Measurements from ENCODE around the gene LRRFIP1.

Gene LRRFIP1

DNA sequence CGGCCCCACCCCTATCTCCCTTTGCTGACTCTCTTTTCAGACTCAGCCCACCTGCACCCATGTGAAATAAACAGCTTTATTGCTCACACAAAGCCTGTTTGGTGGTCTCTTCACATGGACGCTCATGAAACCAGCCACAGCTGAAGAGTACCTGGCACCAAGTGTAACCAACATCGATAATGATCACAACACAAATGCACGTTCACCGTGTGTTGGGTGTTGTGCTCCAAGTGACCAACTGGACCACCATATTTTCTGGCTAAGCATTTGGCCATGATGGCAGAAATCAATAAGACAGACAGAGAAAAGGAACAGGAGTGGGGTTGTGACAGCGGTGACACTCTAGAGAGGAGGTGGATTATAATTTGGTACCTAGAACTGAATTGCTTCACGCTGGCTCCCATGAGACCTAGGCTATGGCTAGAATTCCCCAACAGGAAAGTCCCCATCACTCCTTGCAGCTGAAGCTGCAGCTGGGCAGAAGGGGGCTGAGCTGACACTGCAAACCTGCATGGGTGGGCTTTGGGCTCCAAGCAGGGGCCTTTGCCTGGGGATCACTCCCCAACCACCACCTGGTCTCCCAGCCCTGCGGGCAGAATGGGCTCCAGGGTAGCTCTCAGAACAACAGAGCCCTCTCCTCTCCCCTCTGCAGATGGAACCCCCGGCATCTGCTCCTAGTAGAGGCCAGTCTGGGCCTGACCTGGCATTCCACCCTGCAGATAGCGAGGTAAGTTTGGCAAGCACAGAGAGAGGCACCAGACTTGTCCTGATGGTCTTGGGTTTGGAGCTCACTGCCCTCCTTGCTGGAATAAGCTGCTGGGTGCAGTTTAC lies 14.6 kb upstream of the LRRFIP1 start:
- DNase-seq (ENCODE audit: low spot score) (no peak), ATAC-seq (ENCODE audit: low read depth) (no peak)
- Histone ChIP-seq H3K9me3 (ENCODE audit: severe bottlenecking) (no peaks in the 10 kb centered on the region), H3K27me3 (ENCODE audit: insufficient read depth, poor library complexity, severe bottlenecking) (no peaks in the 10 kb centered on the region), H3K36me3 (ENCODE audit: low read depth) (no peaks in the 10 kb centered on the region), H3K4me1 (ENCODE audit: insufficient read depth, poor library complexity, severe bottlenecking) (no peaks in the 10 kb centered on the region), H3K4me3 (ENCODE audit: severe bottlenecking) (no peak overlapping the region), H3K27ac (ENCODE audit: poor library complexity, severe bottlenecking) (no peak overlapping the region)
- TF ChIP-seq CTCF (IDR thresholded peaks at IDR 0.05; ENCODE audit: poor library complexity, severe bottlenecking) = no peak

GRCh38 chr2:237613679-237614078 lies 13.7 kb upstream of the LRRFIP1 start:
- ATAC-seq (ENCODE audit: low read depth) (no peak), DNase-seq (ENCODE audit: low spot score) (no peak)
- H3K27ac ChIP-seq (ENCODE audit: poor library complexity, severe bottlenecking) = no peak overlapping the region
- H3K36me3 ChIP-seq (ENCODE audit: low read depth) = no peaks in the 10 kb centered on the region
- H3K27me3 ChIP-seq (ENCODE audit: insufficient read depth, poor library complexity, severe bottlenecking) = no peaks in the 10 kb centered on the region
- H3K4me1 ChIP-seq (ENCODE audit: insufficient read depth, poor library complexity, severe bottlenecking) = no peaks in the 10 kb centered on the region
- H3K9me3 ChIP-seq (ENCODE audit: severe bottlenecking) = no peaks in the 10 kb centered on the region
- H3K4me3 ChIP-seq (ENCODE audit: severe bottlenecking) = no peak overlapping the region
- TF ChIP-seq CTCF (IDR thresholded peaks at IDR 0.05; ENCODE audit: poor library complexity, severe bottlenecking) = no peak

- ATAC-seq (ENCODE audit: low read depth) (no peak), DNase-seq (ENCODE audit: low spot score) (no peak)
- Histone ChIP-seq H3K4me3 (ENCODE audit: severe bottlenecking) (no peak overlapping the region), H3K4me1 (ENCODE audit: insufficient read depth, poor library complexity, severe bottlenecking) (no peaks in the 10 kb centered on the region), H3K27me3 (ENCODE audit: insufficient read depth, poor library complexity, severe bottlenecking) (no peaks in the 10 kb centered on the region), H3K9me3 (ENCODE audit: severe bottlenecking) (no peaks in the 10 kb centered on the region), H3K36me3 (ENCODE audit: low read depth) (no peaks in the 10 kb centered on the region), H3K27ac (ENCODE audit: poor library complexity, severe bottlenecking) (no peak overlapping the region)
- TF ChIP-seq CTCF (IDR thresholded peaks at IDR 0.05; ENCODE audit: poor library complexity, severe bottlenecking) = no peak
These were observed 13.2 kb upstream of the LRRFIP1 start for GRCh38 chr2:237614151-237614720.

- DNase-seq (ENCODE audit: low spot score) (no peak), ATAC-seq (ENCODE audit: low read depth) (no peak)
- Histone ChIP-seq H3K27me3 (ENCODE audit: insufficient read depth, poor library complexity, severe bottlenecking) (no peaks in the 10 kb centered on the region), H3K4me1 (ENCODE audit: insufficient read depth, poor library complexity, severe bottlenecking) (no peaks in the 10 kb centered on the region), H3K27ac (ENCODE audit: poor library complexity, severe bottlenecking) (no peak overlapping the region), H3K4me3 (ENCODE audit: severe bottlenecking) (no peak overlapping the region), H3K36me3 (ENCODE audit: low read depth) (no peaks in the 10 kb centered on the region), H3K9me3 (ENCODE audit: severe bottlenecking) (no peaks in the 10 kb centered on the region)
- TF ChIP-seq CTCF (IDR thresholded peaks at IDR 0.05; ENCODE audit: poor library complexity, severe bottlenecking) = no peak
These were observed 11.6 kb upstream of the LRRFIP1 start for GRCh38 chr2:237615631-237616249.
